PC-9 (cell line): ENCODE measurements around the gene MMP25.

Experiments
- EZH2 ChIP-seq: fragments of 200-600 bp; sonication (generic); IDR thresholded peaks from 2 replicates; pipeline ENCODE4 v1.8.0; 2017; ENCODE audit warnings: antibody characterized with exemption, low read depth
- TF ChIP-seq, protein P1 (sequence below): fragments of 200-600 bp; sonication (generic); conservative IDR thresholded peaks from 2 replicates; pipeline ENCODE4 v1.6.1; 2017; ENCODE audit warnings: mixed run types, antibody characterized with exemption, mild to moderate bottlenecking, moderate library complexity

DNA sequence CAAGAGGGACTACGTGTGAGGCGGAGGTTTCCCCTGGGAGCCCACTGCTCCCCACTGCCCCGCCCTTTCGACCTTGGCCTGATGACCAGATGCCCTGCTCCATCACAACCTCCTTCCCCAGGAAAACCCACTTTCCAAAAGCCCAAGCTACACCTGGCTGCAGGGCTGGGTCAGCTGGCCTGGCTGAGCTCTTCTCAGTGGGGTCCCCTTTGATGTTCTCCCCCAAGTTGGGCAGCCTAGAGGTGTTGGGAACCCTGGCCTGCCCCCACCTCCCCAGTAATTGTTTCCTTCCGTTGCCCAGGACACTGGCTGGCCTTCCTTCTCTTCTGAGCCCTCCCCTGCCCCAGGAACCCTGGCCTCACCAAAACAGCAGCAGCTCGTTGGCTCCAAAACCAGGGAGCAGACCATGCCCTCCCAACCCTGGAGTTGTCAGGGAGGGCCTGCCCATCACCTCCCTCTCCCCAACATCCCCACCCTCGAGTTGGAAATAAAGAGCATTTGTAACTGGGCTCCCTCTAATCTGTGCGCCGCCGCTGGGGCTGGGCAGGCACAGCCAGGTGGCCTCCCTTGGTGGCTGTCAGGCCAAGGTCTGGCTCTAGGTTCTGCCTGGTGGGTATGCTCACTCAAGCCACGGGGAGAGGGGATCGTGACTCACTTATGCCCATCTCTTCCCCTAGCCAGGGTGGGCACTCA, 32.2 kb upstream of the MMP25 start:
- TF ChIP-seq EZH2, result no peak
- TF ChIP-seq, protein P1, sequence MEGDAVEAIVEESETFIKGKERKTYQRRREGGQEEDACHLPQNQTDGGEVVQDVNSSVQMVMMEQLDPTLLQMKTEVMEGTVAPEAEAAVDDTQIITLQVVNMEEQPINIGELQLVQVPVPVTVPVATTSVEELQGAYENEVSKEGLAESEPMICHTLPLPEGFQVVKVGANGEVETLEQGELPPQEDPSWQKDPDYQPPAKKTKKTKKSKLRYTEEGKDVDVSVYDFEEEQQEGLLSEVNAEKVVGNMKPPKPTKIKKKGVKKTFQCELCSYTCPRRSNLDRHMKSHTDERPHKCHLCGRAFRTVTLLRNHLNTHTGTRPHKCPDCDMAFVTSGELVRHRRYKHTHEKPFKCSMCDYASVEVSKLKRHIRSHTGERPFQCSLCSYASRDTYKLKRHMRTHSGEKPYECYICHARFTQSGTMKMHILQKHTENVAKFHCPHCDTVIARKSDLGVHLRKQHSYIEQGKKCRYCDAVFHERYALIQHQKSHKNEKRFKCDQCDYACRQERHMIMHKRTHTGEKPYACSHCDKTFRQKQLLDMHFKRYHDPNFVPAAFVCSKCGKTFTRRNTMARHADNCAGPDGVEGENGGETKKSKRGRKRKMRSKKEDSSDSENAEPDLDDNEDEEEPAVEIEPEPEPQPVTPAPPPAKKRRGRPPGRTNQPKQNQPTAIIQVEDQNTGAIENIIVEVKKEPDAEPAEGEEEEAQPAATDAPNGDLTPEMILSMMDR, result no peak
